HepG2 (cell line): ENCODE results near the gene RAC3. TPM values are rescaled to one million over a fixed set of nuclear protein-coding genes. Genes with fewer than 3 reads are reported as not detected.

ENCODE experiments used
- CSRNP2 ChIP-seq: sonication (generic); formaldehyde crosslinking; conservative IDR thresholded peaks from 2 replicates; pipeline ENCODE4 v1.8.0; 2022; ENCODE audit warnings: low read depth, missing genetic modification reagents
- ISL2 ChIP-seq: sonication (generic); formaldehyde crosslinking; IDR thresholded peaks from 2 replicates; pipeline ENCODE4 v1.5.0; 2020; ENCODE audit warnings: missing genetic modification reagents
- KMT2B ChIP-seq: IDR thresholded peaks from 2 replicates; pipeline ENCODE4 v1.6.1; 2016; ENCODE audit warnings: missing genetic modification reagents, missing compliant biosample characterization
- MAZ ChIP-seq, 2 experiments: sonication (generic) in 1 of 2; formaldehyde crosslinking in 1 of 2; IDR thresholded peaks; 2 replicates each; pipeline versions ENCODE4 v1.5.0 to v1.6.1; 2012 to 2020; ENCODE audit warnings: low read depth in 2 of 2, mild to moderate bottlenecking in 2 of 2, borderline replicate concordance in 1 of 2, improper control_type of control experiment in 1 of 2, low read length in 1 of 2, missing genetic modification reagents in 1 of 2, moderate library complexity in 1 of 2
- MIER2 ChIP-seq: IDR thresholded peaks from 2 replicates; pipeline ENCODE4 v1.6.1; 2016; ENCODE audit warnings: missing biosample characterization, missing genetic modification reagents
- MLX ChIP-seq: IDR thresholded peaks from 2 replicates; pipeline ENCODE4 v1.6.1; 2016
- PRMT3 ChIP-seq: sonication (generic); formaldehyde crosslinking; IDR thresholded peaks from 2 replicates; pipeline ENCODE4 v1.8.1; 2022; ENCODE audit warnings: low read depth, mild to moderate bottlenecking, moderate library complexity, missing genetic modification reagents, borderline replicate concordance
- RFX1 ChIP-seq: fragments of 450-650 bp; IDR thresholded peaks from 2 replicates; pipeline ENCODE4 v1.6.1; 2017
- SKIL ChIP-seq: sonication (generic); formaldehyde crosslinking; IDR thresholded peaks from 2 replicates; pipeline ENCODE4 v1.8.0; 2022; ENCODE audit warnings: missing genetic modification reagents, mild to moderate bottlenecking, moderate library complexity, borderline replicate concordance
- SNAPC5 ChIP-seq: sonication (generic); formaldehyde crosslinking; IDR thresholded peaks from 2 replicates; pipeline ENCODE4 v1.8.1; 2023; ENCODE audit warnings: mild to moderate bottlenecking, missing genetic modification reagents, borderline replicate concordance
- TAF1 ChIP-seq: sonication (generic); formaldehyde crosslinking; IDR thresholded peaks from 2 replicates; pipeline ENCODE4 v1.4.0; 2020; ENCODE audit warnings: missing genetic modification reagents
- THRA ChIP-seq: sonication (generic); formaldehyde crosslinking; IDR thresholded peaks from 2 replicates; pipeline ENCODE4 v1.4.0; 2020; ENCODE audit warnings: missing genetic modification reagents, borderline replicate concordance
- ZFX ChIP-seq: sonication (generic); formaldehyde crosslinking; IDR thresholded peaks from 2 replicates; pipeline ENCODE4 v1.4.0; 2020; ENCODE audit warnings: mild to moderate bottlenecking, low read depth, missing genetic modification reagents, moderate library complexity
- ZNF354B ChIP-seq: sonication (generic); formaldehyde crosslinking; IDR thresholded peaks from 2 replicates; pipeline ENCODE4 v1.8.0; 2022; ENCODE audit warnings: mild to moderate bottlenecking, missing genetic modification reagents
- ZNF562 ChIP-seq: sonication (generic); formaldehyde crosslinking; IDR thresholded peaks from 2 replicates; pipeline ENCODE4 v1.8.0; 2022; ENCODE audit warnings: missing genetic modification reagents, borderline replicate concordance
- ZNF576 ChIP-seq: sonication (generic); formaldehyde crosslinking; IDR thresholded peaks from 2 replicates; pipeline ENCODE4 v1.4.0; 2020; ENCODE audit warnings: mild to moderate bottlenecking, missing genetic modification reagents
- ZNF609 ChIP-seq: sonication (generic); formaldehyde crosslinking; IDR thresholded peaks from 2 replicates; pipeline ENCODE4 v1.4.0; 2020; ENCODE audit warnings: mild to moderate bottlenecking, missing genetic modification reagents, borderline replicate concordance
- polyA plus RNA-seq, 8 experiments: library from polyadenylated mRNA; depleted of rRNA in 3 of 8; stranded (reverse) in 7 of 8; unstranded in 1 of 8; fragments of >200 nt; fragmentation: Illumina TruSeq in 4 of 8; extraction: Trizol in 4 of 8; gene quantifications; 2 replicates each; pipeline versions ENCODE4 v1.2.1 to v1.2.3, GENCODE V29; 2011 to 2016; ENCODE audit warnings: low read depth in 4 of 8, missing spikeins in 1 of 8, mixed read lengths in 1 of 8; ENCODE audit not compliant: insufficient read depth in 1 of 8
- total RNA-seq, 5 experiments: library from RNA; depleted of rRNA; stranded (reverse); fragments of >200 nt; fragmentation: Illumina TruSeq; extraction: Trizol; gene quantifications; 2 replicates each; pipeline ENCODE4 v1.2.3, GENCODE V29; 2016; ENCODE audit warnings: low read depth in 1 of 5

RAC3 gene
- total and polyA plus RNA-seq, 2 of the 13 experiments (the other 11 are each of a cell fraction or from before 2014, with no cell fraction given), result 10.5 to 21.3 TPM

GRCh38 chr17:82015311-82015971 is 16.0 kb upstream of the RAC3 start (continued):
- TF ChIP-seq THRA (CRISPR knock-in tag) (peak; percentile 77; the same call in 1 of the 2 replicates), CSRNP2 (CRISPR knock-in tag) (no peak), KMT2B (CRISPR knock-in tag) (no peak), ZNF562 (CRISPR knock-in tag) (no peak), ZFX (CRISPR knock-in tag) (peak; percentile 68), PRMT3 (CRISPR knock-in tag) (no peak), MAZ (IDR thresholded peaks at IDR 0.05; ENCODE audit: borderline replicate concordance, low read depth, low read length) (no peak), MAZ (CRISPR knock-in tag; IDR thresholded peaks at IDR 0.05; ENCODE audit: low read depth) (no peak), RFX1 (no peak), ZNF609 (peak; percentile 52; the same call in 1 of the 2 replicates), ISL2 (peak; percentile 78), MLX (CRISPR knock-in tag) (no peak), ZNF354B (CRISPR knock-in tag) (no peak), MIER2 (CRISPR knock-in tag) (no peak), SKIL (peak; percentile 79; the same call in 1 of the 2 replicates), SNAPC5 (no peak), TAF1 (CRISPR knock-in tag) (no peak), ZNF576 (no peak)
